GM12864 (cell line): ENCODE results near the gene LTA4H.

Source experiments
- DNase-seq: peaks from one replicate; pipeline ENCODE4 v3.0.0-alpha.2; 2011; ENCODE audit warnings: low read depth
- H3K4me3 ChIP-seq: 2 replicates; pipeline ENCODE4 v1.5.1; 2011; ENCODE audit warnings: mild to moderate bottlenecking, low read depth, low read length, control low read depth
- TF ChIP-seq, protein P1 (sequence below): IDR thresholded peaks from 2 replicates; pipeline ENCODE4 v1.5.1; 2011; ENCODE audit warnings: low read depth, mild to moderate bottlenecking, moderate library complexity, low read length, control low read depth, inconsistent platforms; ENCODE audit errors: missing control alignments

LTA4H gene

GRCh38 chr12:95988506-95989275, 46.7 kb downstream of the LTA4H start:
- no peak overlapping the region for H3K4me3 ChIP-seq
- DNase-seq: no peak
- TF ChIP-seq, protein P1, sequence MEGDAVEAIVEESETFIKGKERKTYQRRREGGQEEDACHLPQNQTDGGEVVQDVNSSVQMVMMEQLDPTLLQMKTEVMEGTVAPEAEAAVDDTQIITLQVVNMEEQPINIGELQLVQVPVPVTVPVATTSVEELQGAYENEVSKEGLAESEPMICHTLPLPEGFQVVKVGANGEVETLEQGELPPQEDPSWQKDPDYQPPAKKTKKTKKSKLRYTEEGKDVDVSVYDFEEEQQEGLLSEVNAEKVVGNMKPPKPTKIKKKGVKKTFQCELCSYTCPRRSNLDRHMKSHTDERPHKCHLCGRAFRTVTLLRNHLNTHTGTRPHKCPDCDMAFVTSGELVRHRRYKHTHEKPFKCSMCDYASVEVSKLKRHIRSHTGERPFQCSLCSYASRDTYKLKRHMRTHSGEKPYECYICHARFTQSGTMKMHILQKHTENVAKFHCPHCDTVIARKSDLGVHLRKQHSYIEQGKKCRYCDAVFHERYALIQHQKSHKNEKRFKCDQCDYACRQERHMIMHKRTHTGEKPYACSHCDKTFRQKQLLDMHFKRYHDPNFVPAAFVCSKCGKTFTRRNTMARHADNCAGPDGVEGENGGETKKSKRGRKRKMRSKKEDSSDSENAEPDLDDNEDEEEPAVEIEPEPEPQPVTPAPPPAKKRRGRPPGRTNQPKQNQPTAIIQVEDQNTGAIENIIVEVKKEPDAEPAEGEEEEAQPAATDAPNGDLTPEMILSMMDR: no peak

DNA sequence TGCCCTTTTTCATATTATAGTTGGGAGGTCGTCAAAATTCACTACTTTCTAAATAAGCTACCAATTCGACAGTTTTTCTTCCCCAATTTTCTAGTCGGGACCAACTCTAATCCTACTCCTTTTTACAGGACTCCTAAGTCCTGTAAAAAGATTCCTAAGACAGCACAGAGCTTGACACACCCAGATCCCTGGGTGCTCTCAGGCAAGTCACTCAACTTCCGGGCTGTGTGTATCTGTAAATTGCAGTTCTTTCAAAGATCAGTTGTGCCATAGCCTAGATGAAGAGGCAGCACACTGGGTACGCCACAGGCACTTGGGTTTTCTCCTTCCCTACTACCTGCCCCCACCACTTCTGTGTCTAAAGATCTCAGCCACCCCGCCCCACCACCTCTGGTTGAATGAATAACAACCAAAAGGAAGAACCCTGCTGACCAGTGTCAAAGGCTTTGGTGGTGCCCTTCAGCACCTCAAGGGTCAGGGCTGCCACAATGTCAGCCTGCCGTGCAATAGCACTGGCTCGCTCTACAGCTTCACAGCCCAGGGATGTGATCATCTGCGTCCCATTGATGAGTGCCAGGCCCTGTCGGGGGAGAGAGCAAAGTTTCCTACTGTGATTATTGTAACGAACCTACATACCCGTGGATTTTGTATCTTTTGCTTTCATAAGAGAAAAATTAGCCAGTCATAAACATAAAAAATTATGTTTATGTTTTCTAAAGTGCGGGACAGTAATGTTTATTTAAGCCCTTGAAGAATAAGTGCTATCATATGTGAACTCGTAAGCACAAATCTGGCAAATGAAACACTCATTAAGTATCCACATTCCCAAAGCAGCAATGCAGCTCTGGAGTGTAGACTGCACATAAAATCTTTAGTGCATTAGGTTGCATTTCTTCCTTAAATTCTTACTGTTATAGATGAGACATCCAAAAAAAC, 48.5 kb downstream of the LTA4H start:
- TF ChIP-seq, protein P1: no peak
- H3K4me3 ChIP-seq: no peak overlapping the region
- no peak for DNase-seq

DNA sequence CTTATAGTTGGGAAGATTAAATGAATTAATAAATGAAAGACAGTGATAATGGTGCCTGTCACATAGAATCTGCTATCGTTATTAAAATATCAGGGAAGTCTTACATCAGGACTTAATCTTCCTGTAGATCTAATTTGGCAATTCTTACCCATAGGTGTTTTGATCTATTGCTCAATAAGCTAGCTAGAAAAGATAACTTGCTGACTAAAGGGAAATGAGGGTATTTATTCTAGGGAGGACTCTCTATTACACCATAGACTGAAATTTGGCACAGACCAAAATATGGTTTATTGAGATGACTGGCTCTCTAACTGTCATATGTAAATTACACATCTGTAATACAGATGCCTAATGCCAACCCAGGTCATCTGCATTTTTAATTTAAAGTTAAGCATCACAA, 50.7 kb downstream of the LTA4H start:
- no peak for DNase-seq
- TF ChIP-seq, protein P1: no peak
- no peak overlapping the region for H3K4me3 ChIP-seq

DNA sequence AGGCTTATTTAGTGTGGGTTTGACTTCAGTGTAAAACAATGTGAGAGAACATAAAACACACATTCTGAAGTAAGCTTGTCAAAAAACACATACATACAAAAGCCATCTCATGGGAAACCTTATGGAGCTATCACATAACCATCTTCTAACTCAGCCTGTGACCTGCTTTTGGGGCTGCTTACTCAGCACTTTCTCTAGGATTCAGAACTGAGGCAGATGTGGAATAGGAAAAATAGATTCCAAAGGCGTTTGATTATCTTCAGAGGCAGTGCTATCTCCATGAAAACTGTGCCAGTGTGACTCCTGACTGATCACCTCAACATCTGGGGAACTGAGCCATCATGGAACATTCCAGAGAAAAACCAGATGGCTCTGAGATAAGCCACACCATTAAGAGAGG, 52.8 kb downstream of the LTA4H start:
- TF ChIP-seq, protein P1: no peak
- DNase-seq: no peak
- no peak overlapping the region for H3K4me3 ChIP-seq

DNA sequence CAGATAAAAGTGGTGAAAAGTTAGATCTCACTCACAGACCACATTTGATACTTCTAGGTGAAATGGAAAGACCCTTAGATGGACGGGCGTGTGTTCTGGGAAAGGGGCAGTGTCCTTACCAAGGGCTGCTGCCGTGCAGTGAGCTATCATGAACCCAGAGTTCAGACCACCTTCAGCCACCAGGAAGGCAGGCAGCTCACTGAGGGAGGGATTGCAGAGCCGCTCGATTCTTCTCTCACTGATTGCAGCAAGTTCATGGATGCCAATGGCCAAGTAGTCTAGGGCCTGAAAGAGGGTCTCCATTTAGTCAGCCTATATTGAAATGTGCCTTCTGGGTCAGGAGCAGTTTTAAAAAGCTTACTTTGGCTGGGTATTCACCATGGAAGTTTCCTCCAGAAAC, 55.0 kb downstream of the LTA4H start:
- no peak overlapping the region for H3K4me3 ChIP-seq
- DNase-seq: no peak
- TF ChIP-seq, protein P1: no peak

GRCh38 chr12:95978774-95979173, 56.6 kb downstream of the LTA4H start:
- H3K4me3 ChIP-seq: no peak overlapping the region
- TF ChIP-seq, protein P1: no peak
- DNase-seq: no peak
